ENCODE results near the gene GABRG3.

Gene GABRG3

DNA sequence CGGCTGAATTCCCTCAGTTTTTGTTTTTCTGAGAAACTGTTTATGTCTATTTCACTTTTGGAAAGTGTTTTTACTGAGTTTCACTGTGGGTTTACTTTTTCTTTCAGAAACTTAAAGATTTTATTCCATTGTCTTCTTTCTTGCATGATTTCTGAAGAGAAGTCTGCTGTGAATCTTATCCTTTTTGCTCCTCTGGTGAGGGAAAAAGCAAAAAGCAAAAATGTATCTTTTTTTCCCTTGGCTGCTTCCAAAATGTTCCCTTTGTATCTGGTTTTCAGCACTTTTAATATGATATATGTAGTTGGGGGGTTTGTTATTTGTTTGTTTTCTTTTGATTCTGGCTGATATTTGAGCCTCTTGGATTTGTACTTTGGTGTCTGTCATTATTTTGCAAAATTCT lies 538.0 kb downstream of the GABRG3 start:
- Histone ChIP-seq H3K9me3 (ENCODE audit: control insufficient read depth, insufficient read depth, low read length) (peaks cover 2% of the 10 kb centered on the region; the same call in 1 of the 2 replicates), H3K4me1 (ENCODE audit: insufficient read depth, low read length) (no peaks in the 10 kb centered on the region), H3K36me3 (ENCODE audit: insufficient read depth, low read length) (no peaks in the 10 kb centered on the region), H3K9ac (ENCODE audit: low read depth, low read length) (no peak overlapping the region)

DNA sequence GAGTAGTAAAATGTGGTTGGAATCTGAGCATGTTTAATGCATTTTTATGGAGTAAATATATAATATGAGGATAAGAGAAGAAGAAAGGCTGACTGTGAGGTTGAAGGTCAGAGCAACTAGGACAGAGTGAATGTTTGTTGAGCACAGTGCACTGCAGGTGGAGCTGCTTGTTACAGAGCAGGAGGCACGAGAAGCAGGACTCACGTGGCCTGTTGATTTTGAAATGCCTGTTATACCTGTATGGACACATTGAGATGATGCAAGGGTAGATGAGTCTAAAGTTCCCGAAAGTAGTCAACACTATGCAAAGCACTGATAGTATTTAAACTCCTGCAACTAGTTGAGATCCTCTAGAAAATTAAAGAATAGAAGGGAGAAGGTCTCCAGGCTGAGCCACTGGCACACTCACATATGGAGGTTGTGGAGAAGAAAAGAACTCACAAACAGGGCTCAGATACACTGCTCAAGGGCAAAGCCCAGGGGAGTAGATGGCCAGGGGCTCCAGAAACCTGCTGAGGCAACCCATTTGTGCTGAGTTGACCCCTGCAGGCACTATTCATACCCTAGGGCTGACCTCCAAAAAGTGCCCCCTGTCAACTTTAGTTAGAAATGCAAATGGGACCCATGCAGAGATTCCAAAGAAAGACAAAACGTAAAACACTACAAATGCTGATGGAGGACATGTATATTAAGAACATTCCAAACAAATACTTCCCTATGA lies 541.5 kb downstream of the GABRG3 start:
- H3K9ac ChIP-seq (ENCODE audit: low read depth, low read length), result no peak overlapping the region
- peaks cover 2% of the 10 kb centered on the region; the same call in 1 of the 2 replicates for H3K9me3 ChIP-seq (ENCODE audit: control insufficient read depth, insufficient read depth, low read length)
- no peaks in the 10 kb centered on the region for H3K36me3 ChIP-seq (ENCODE audit: insufficient read depth, low read length)
- no peaks in the 10 kb centered on the region for H3K4me1 ChIP-seq (ENCODE audit: insufficient read depth, low read length)

DNA sequence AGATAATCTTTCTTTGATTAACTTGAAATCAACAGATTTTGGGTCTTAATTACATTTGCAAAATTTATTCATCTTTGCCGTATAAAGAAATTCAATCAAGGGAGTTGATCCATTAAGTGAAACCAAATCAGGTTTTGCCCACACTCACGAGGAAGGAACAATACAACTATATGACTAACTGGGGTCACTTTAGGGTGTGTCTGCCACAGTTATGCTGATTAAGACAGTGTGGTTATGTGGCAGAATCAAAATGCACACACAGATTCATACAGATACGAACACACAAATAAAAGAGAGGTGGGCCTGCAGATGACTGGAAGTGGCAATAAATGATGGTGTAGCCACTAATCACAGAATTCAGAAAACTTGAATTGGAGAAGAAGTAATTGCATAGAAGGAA lies 543.5 kb downstream of the GABRG3 start:
- no peaks in the 10 kb centered on the region for H3K4me1 ChIP-seq (ENCODE audit: insufficient read depth, low read length)
- H3K9ac ChIP-seq (ENCODE audit: low read depth, low read length), result no peak overlapping the region
- no peaks in the 10 kb centered on the region for H3K36me3 ChIP-seq (ENCODE audit: insufficient read depth, low read length)
- H3K9me3 ChIP-seq (ENCODE audit: control insufficient read depth, insufficient read depth, low read length), result peaks cover 2% of the 10 kb centered on the region; the same call in 1 of the 2 replicates

GRCh38 chr15:27527490-27528067 lies 556.6 kb downstream of the GABRG3 start:
- Histone ChIP-seq H3K4me1 (ENCODE audit: insufficient read depth, low read length) (no peaks in the 10 kb centered on the region), H3K9ac (ENCODE audit: low read depth, low read length) (no peak overlapping the region), H3K36me3 (ENCODE audit: insufficient read depth, low read length) (no peaks in the 10 kb centered on the region), H3K9me3 (ENCODE audit: control insufficient read depth, insufficient read depth, low read length) (no peaks in the 10 kb centered on the region)

DNA sequence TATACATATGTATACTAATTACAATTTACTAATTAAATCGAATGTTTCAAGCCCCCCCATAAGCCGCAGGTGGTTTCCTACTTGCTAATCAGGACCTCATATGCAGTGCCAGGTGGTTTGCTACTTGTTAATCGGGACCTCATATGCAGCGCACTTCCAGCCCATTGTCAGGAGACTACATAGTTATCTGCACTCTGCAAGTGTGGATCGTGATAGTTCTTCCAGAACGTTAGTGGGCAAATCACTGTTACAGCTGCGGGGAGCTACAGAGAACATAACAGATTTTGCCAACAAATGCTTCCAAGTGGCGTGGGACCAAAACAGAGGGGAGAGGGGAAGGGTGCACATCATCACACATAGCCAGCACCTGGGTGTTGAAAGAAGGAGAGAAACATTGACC lies 558.4 kb downstream of the GABRG3 start:
- Histone ChIP-seq H3K9ac (ENCODE audit: low read depth, low read length) (no peak overlapping the region), H3K4me1 (ENCODE audit: insufficient read depth, low read length) (no peaks in the 10 kb centered on the region), H3K9me3 (ENCODE audit: control insufficient read depth, insufficient read depth, low read length) (no peaks in the 10 kb centered on the region), H3K36me3 (ENCODE audit: insufficient read depth, low read length) (no peaks in the 10 kb centered on the region)

DNA sequence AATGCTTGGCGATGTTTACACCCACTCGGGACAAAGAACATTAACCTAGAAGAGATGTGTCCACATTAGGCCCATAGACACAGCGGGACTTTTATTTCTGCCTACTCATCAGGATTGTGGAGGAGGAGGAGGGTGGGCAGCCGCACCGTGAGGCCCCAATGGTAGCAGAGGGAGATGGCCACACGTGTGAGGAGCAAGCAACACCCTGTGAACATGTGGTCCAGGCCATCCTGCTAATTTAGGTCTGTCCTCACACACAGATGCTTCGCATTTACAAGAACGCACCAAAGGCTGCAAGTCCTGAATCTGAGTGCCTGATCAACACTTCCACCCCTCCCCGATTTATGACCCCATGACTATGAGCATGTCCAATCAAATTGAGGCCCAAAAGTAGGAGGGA lies 560.0 kb downstream of the GABRG3 start:
- Histone ChIP-seq H3K9ac (ENCODE audit: low read depth, low read length) (no peak overlapping the region), H3K4me1 (ENCODE audit: insufficient read depth, low read length) (no peaks in the 10 kb centered on the region), H3K36me3 (ENCODE audit: insufficient read depth, low read length) (no peaks in the 10 kb centered on the region), H3K9me3 (ENCODE audit: control insufficient read depth, insufficient read depth, low read length) (no peaks in the 10 kb centered on the region)

- Histone ChIP-seq H3K4me1 (ENCODE audit: insufficient read depth, low read length) (no peaks in the 10 kb centered on the region), H3K36me3 (ENCODE audit: insufficient read depth, low read length) (no peaks in the 10 kb centered on the region), H3K9me3 (ENCODE audit: control insufficient read depth, insufficient read depth, low read length) (no peaks in the 10 kb centered on the region), H3K9ac (ENCODE audit: low read depth, low read length) (no peak overlapping the region)
Measured at GRCh38 chr15:27532358-27532757, 561.4 kb downstream of the GABRG3 start.

- Histone ChIP-seq H3K9me3 (ENCODE audit: control insufficient read depth, insufficient read depth, low read length) (no peaks in the 10 kb centered on the region), H3K9ac (ENCODE audit: low read depth, low read length) (no peak overlapping the region), H3K36me3 (ENCODE audit: insufficient read depth, low read length) (no peaks in the 10 kb centered on the region), H3K4me1 (ENCODE audit: insufficient read depth, low read length) (no peaks in the 10 kb centered on the region)
Measured at GRCh38 chr15:27535445-27536129, 564.6 kb downstream of the GABRG3 start.

GRCh38 chr15:27538325-27538724 lies 567.3 kb downstream of the GABRG3 start:
- Histone ChIP-seq H3K9ac (ENCODE audit: low read depth, low read length) (no peak overlapping the region), H3K4me1 (ENCODE audit: insufficient read depth, low read length) (no peaks in the 10 kb centered on the region), H3K9me3 (ENCODE audit: control insufficient read depth, insufficient read depth, low read length) (no peaks in the 10 kb centered on the region), H3K36me3 (ENCODE audit: insufficient read depth, low read length) (no peaks in the 10 kb centered on the region)

GRCh38 chr15:27541581-27541980 lies 570.6 kb downstream of the GABRG3 start:
- Histone ChIP-seq H3K9me3 (ENCODE audit: control insufficient read depth, insufficient read depth, low read length) (no peaks in the 10 kb centered on the region), H3K36me3 (ENCODE audit: insufficient read depth, low read length) (no peaks in the 10 kb centered on the region), H3K9ac (ENCODE audit: low read depth, low read length) (no peak overlapping the region), H3K4me1 (ENCODE audit: insufficient read depth, low read length) (no peaks in the 10 kb centered on the region)

GRCh38 chr15:27545494-27546255 lies 574.7 kb downstream of the GABRG3 start:
- Histone ChIP-seq H3K4me1 (ENCODE audit: insufficient read depth, low read length) (no peaks in the 10 kb centered on the region), H3K9me3 (ENCODE audit: control insufficient read depth, insufficient read depth, low read length) (no peaks in the 10 kb centered on the region), H3K9ac (ENCODE audit: low read depth, low read length) (no peak overlapping the region), H3K36me3 (ENCODE audit: insufficient read depth, low read length) (no peaks in the 10 kb centered on the region)

- no peaks in the 10 kb centered on the region for H3K4me1 ChIP-seq (ENCODE audit: insufficient read depth, low read length)
- H3K9ac ChIP-seq (ENCODE audit: low read depth, low read length), result no peak overlapping the region
- H3K36me3 ChIP-seq (ENCODE audit: insufficient read depth, low read length), result no peaks in the 10 kb centered on the region
- no peaks in the 10 kb centered on the region for H3K9me3 ChIP-seq (ENCODE audit: control insufficient read depth, insufficient read depth, low read length)
Measured at GRCh38 chr15:27549746-27550145, 578.8 kb downstream of the GABRG3 start.

DNA sequence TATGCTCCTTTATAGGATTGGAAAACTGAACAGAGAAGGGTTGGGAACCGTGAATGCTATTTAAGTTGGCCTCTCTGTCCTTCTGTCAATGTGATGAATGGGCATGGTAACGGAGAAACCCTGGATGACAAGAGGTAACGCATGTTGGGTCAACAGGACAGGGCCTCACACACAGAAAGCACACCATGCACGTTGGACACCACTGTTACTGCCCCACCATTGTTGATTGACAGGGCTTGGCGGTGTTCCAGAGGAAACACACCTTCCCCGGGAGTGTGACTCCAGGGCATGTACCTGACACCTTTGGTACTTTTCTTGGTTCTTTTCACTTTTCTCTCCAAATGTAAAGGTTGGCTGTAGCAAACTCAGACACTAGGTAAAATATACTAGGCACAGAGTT lies 579.7 kb downstream of the GABRG3 start:
- peaks cover 2% of the 10 kb centered on the region; the same call in 1 of the 2 replicates for H3K9me3 ChIP-seq (ENCODE audit: control insufficient read depth, insufficient read depth, low read length)
- H3K9ac ChIP-seq (ENCODE audit: low read depth, low read length), result no peak overlapping the region
- no peaks in the 10 kb centered on the region for H3K36me3 ChIP-seq (ENCODE audit: insufficient read depth, low read length)
- no peaks in the 10 kb centered on the region for H3K4me1 ChIP-seq (ENCODE audit: insufficient read depth, low read length)

GRCh38 chr15:27561816-27562215 lies 590.8 kb downstream of the GABRG3 start:
- Histone ChIP-seq H3K9me3 (ENCODE audit: control insufficient read depth, insufficient read depth, low read length) (peaks cover 4% of the 10 kb centered on the region), H3K9ac (ENCODE audit: low read depth, low read length) (no peak overlapping the region), H3K36me3 (ENCODE audit: insufficient read depth, low read length) (no peaks in the 10 kb centered on the region), H3K4me1 (ENCODE audit: insufficient read depth, low read length) (no peaks in the 10 kb centered on the region)
